ENCODE results near the gene EMX1.

Gene EMX1

DNA sequence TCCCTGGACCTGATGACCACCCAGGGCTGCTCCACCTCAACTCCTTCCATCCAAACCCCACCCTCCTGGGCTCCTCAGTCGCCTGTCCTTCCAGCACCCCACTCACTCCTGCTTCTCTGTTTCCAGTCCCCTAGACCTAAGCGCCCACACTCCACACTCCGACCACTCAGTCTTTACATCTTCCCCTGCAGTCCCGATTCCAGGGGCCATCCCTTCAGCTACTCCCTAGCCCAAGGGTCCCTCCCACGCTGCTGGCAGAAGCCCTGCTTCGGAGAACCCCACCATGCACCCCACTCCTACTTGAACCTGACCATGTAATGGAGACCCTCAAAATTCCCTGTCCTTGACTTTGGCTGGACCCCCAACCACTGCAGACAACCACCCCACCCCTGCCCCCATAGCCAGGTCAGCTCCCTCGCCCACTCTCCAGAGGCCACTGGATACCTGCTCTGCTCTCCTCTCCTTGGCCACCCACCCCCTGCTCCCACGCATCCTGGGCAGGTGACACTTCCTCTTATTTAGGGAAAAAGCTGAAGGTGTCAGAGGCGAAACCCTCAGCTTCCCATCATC, 28.2 kb downstream of the EMX1 start:
- no peak for DNase-seq

DNA sequence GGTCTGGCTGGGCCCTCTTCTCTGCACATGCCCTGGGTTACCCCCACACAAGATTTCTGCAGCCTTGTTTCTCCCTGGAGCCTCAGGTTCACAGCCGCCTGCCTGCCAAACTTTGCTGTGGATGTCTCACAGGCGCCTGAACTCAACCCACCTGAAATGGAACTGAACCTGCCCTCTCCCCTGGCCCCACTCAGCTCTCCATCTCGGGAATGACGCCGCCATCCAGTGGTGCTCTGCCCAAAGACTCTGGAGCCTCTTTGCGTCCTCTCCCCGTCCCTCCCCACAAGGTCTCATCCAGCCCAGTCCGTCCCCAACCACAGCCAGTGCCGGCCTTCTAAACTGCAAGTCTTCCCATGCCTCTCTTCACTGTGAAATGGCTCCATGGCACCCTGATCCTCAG, 29.1 kb downstream of the EMX1 start:
- no peak for DNase-seq

DNA sequence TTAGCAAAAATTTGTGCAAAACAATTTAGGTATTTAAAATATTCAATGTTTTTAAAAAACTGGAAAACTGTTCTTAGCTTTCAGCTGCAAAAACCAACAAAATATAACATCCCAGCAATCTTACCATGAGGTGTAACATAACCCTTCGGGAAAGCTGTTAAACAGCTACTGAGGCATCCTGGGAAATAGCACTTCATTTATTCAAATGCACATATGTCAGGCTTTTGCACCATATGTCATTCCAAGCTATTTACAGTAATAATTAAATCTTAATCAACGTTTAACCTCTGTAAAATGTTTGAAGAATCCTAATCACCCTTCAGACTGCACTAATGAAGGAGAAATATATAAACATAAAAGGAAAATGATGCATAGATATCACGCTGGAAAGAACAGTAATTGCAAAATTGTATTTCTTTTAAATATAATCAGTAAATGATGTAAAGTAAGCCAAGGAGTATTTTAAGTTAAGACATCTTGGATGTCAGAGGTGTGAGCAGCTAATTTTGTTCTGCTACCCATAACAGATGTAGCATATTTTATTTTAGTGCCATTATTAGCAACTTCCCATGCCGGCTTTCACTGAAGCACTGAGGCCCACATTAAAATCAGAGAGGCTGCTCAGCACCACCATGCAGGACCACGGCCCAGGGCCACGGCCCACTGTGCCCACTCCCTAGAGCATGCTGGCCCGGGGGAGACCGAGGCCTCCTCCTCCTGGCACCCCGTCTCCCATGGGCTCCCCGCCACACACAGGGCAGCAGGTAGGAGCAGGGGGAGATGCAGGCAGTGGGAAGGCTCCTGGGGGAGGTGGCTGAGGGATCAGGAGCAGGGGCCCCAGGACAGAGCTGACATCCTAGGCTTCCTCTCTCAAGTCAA, 30.9 kb downstream of the EMX1 start:
- DNase-seq, result no peak

DNA sequence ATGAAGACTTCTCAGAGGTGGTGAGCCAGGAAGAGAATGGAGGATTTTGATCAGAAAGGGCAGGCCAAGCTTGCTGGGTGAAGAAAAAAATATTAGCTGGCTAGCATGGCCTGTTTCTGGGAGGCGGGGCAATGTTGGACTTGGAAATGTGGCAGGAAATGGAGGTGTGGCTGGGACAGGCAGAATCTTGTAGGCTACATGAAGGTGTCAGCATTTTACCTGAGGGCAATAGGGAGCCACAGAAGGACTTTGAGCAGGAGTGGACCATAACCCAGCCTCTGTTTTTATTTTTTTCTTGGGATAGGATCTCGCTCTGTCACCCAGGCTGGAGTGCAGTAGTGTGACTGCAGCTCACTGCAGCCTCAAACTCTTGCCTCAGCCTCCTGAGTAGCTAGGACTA, 31.7 kb downstream of the EMX1 start:
- DNase-seq, result no peak

DNA sequence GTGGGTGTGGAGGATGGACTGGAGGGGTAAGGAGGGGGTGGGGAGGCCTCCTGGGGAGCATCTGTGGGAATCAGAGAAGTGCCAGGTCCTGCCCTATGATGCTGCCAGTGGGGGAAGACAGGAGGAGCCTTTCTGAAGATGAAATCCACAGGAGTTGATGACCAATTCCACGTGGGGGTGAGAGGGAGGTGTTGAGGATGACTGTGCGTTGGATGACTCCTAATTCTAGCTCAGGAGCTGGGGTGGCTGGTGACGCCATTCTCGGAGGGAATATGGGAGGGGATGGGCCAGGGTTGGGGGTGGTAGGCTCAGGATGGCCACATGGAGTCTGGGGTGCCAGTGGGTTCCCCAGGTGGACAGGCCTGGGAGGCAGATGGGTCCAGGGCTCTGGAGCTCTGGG, 32.3 kb downstream of the EMX1 start:
- DNase-seq, result no peak

DNA sequence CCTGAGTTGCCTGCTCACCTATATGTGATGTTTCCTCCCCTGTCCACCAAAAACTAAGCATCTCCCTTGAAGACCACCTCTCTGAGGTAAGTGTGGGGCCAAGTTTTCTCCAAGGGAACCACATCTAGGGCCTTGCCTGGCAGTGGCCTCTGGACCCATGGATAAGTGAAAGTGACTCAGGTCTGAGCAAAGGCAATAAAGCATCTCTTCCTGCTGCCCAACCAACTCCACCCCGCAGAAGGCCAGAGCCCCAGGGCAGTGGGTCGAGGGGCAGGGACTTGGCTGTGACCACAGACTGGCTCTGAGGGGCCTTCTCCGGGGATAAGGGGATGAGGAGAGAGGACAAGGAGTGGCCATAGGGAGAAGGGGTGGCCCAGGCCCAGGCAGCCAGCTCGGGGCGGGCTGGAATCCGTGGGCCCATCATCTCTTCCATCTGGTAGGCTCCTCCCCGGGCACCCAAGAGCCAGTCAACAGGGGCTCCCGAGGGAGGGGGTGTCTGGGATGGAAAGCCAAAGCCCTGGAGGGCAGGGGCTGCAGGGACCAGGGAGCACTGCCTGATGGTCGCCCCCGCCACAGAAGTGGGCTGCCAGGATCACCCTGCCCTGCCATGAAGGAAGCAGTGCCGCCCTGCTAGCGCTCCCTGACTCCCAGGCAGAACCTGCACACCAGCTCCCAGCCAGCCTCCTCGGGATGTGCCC, 33.4 kb downstream of the EMX1 start:
- no peak for DNase-seq

DNA sequence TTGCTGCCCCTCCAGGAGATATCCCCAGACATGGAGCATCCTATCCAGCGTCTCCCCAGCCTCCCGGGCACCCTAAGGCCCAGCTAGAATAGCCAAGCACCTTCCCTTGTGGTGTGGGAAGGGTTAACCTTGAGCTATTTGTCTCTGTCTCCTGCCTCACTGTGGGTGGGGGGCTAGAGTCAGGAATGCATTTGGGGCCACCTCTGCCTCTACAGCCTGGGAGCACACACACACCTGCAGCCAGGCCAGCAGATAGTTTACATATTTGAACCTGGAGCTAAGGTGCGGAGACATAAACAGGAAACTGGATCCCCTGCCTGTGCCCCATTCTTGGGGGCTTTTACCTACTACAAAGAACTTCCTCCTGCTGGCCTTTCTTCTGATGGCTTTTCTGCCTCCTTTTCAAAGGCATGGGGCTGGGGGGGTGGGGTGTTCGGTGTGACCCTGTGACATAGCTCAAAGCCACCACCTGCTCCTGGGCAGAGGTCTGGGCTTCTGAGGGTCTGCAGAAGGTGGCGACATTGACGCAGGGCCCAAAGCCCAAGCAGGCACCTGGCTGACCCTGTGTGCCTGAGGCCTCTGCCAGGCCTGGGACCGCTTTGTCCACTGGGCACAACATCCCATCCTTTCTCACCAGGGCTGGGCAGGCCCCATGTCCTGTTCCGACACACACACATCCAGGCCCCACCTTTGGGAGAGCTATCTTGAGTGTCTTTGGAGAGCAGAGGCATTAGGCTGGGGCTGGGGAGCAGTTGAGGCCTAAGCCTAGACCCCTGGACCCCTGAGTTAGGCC, 34.2 kb downstream of the EMX1 start:
- DNase-seq, result no peak

DNA sequence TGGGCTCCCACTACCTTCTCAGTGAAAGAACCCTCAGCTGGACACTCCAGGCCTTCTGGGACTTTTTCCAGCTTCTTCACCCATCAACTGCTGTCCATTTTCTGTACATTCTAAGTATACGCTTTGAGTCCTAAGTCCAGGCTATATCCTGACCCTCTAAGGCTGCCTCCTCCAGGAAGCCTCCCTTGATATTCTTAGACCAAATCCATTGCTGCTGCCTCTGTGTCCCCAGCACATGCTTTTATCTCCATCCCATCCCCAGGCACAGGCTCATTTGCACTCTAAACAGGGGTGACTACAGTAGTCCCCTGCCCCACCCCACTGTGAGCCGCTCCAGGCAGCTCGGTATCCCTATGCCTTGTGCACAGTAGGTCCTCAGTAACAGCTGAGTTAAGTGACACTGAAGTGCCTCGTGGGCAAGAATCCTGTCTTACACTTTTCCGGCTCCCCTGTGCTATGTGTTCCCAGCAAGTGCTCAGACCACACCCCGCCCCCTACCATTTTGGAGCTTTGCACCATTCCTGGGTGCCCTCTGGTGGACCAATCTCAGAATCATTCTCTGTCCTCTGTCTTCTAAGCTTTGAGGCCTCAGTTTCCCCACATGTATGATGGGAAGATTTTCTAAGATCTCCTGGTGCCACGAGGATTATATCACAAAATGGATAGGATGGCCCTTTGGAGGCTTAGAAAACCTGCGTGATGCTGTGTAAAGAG, 34.9 kb downstream of the EMX1 start:
- DNase-seq, result no peak

DNA sequence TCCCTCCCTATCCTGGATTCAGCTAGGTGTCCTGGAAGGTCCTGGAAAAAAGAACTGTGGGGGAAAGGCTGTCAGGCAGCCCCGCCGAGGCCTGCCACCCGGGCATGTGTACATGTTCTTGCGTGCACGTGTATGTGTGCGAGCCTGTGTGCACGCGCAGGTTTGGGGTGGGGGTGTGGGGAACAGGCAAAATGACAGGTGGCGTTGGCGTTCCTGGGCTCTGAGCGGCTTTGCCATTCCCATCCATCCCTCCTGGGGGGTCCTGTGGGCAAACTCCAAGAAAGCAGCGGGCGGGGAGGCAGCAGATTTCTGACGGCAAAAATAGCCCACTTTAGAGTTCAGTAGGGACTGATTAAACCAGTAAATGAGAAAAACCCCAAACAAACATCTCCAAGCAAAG, 35.6 kb downstream of the EMX1 start:
- DNase-seq, result no peak

DNA sequence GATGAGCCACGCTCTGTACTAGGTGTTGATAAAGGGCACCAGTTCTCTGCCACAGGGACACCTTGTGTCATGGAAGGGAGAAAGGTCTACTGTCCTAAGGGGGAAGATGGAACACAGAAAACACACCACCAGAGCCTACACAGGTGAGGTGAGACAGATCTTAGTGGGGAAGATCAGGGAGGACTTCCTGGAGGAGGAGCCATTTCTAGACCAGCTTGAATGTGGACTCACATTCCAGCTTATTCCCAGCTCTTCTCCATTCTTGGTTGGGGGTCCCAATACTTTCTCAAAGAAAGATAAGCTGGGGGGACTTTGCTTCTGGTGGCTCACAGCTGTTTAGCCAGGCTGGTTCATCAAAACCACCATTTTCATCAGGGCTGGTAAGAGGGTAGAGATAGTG, 36.2 kb downstream of the EMX1 start:
- no peak for DNase-seq

DNA sequence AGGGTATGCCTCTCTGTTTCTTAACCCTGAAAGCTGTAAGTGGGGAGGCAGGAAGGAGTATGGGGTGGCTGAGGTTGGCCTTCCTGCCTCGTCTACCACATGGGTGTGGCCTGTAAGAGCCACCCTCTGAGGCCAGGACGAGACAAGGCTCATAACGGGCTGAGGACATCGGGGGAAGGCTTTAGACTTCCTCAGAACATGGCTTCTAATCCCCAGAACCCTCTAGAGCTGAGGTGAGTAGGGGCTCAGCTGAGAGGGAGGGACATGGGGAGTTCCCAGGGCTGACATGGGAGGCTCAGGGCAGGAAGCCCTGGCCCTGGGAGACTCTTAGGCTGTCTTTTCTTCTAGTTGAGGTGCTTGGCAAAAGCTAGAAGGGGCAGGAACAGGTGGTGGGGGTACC, 36.7 kb downstream of the EMX1 start:
- DNase-seq, result no peak

DNA sequence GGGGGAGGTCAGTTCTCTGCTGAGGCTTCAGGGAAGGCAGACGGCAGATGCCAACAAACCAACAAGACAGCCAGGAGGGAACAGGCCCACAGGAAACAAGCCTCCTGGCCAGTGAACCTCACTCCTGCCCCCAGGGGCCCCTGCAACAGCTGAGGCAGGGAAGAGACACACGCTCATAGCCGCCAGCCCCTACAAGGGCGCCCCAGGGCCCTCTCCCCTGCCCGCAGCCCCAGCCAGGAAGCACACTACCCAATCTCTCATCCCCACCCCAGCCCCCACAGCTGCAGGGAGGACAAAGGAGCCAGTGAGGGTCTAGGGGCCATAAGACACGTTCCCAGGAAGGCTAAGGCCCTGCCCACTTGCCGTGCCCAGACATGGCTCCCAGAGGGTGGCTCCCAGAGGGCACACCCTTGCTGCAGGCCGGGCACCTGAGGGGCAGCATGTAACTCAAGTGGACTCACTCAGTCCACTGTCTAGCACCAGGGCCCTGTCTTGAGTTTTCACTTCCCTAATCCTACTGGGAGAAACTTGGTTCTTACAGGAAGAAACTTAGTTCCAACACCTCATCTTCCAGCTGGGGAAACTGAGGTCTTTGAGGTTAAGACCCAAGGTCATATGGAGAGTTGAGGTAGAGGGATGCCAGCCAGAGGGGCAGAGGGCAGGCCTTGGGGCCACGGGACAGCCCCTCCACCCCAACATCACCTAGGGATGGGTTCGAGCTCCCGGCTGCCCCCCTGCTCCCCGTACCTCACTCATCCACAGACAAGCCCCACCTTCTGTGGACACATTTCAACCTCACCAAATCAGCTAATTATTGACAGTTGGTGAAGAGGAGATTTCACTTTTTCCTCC, 37.3 kb downstream of the EMX1 start:
- no peak for DNase-seq

DNA sequence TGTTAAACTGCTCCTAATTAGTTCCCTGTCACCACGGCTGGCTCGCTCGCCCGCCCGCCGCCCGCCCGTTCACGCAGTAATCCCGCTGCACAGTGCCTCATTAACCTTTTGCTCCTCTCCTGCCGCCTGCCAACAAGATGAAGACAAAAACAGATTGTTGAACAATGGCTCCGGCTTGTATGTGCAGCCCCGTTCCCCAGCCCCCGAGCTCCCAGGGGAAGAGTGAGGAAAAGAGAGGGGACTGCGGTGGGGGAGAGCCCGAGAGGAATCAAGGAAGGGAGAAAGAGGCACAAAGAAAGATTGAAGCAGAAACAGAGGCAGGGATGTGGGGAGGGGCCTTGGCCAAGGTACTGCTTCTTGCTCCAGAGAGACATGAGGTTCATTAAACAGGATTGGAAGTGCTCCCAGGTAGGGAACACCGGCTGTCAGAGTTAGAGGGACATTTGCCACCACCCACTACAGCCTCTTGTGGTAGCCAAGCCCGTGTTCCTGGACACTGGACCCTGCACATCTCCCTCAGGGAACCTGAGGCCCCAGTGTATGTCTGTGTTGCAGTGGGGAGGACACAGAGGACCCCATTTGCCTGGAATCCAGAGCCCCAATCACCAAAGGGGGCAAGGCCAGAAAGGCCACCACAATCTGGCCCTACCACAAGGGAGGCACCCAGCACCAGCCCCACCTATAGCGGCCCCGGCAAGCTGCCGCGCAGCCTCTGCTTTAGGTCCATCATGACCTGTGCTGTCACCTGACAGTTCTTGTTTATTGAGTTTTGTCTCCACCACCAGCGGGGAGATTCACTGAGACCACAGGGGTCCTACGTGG, 38.1 kb downstream of the EMX1 start:
- no peak for DNase-seq

DNA sequence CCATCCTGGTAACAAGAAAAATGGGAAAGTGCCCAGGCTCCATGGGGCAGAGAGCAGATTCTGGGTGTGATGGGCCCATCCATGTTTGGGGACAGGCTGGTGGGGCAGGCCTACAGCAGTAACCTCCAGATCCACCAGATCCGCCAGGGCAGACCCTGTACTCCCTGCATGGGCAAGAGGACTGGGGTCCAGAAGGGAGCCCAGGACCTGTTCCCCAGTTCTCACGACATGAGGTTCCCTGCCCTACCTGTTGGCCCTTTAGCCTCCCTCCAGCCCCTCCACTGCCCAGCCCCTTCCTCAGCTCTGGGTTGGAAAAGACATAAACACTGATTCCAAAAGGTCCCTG, 38.7 kb downstream of the EMX1 start:
- DNase-seq, result no peak

DNA sequence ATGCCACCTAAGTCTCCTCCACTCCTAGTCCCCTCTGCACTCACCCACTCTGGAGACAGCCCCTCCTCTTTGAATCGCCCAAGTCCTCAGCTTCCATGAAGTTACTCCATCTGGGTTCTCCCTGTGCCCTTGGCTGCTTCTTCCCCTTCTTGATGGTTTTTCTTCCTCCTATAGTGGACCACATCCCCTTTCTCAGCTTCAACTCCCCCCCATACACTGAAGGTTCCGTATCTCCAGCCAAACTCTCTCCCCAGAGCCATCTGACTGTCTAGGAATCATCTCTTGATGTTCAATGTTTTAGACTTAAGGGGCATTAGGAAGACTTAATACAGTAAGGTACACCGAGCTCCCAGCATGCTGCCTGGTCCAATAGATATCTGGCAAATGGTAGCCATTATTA, 39.6 kb downstream of the EMX1 start:
- DNase-seq, result no peak

DNA sequence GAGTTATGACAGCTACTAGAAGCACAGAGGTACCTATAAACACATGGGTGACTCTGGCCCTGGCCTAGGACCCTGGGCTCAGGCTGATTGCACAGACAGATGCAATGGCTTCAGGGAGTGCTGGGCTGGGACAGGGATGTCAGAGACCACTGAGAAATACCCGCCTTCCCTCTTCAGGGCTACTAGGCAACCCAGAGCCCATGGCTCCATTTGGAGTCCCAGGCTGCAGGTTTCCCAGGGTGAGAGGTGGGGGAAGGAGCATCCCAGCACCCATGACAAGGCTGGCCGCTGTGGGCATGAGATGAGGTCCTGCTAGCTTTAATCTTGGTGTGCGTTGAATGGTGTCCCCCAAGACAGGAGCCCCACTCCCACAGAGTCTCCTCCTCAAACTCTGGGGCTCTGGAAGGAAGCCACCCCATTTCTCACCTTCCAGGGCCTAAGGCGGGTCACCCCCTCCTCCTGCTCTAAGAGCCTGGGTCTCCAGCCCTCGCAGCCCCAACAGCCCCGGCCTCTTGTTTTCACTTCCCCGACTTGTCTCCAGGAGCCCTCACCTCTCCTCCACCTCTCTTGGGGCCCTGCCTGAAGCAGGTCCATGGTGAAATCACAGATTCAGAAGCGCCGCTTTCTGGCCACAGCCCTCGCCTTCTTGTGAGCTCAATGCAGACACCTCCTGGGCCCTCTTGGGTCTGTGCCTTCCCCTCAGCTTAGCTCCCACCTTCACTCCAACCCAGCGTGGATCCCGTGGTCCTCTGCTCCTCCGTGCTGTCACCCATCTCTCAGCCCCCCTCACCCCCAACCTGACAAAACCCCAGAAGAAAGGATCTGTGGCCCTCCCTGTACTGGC, 41.4 kb downstream of the EMX1 start:
- no peak for DNase-seq

DNA sequence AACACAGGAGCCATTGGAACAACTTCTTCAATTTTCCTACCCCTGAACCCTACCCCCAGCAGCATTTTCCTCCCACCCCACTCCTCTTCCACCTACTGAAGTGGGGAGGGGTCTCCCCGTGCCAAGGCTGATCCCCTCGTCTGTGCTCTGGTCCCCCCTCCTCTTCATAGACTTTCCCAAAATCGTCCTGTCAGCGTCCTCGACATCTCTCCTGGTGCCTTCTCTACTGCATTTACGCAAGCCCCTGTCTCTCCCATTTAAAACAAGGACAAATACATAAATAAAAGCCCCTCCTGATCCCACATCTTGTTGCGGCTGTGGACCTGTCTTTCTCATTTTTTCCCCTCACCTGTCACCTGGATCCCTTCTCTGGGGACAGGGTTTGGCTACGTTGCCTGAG, 42.2 kb downstream of the EMX1 start:
- DNase-seq, result no peak

DNA sequence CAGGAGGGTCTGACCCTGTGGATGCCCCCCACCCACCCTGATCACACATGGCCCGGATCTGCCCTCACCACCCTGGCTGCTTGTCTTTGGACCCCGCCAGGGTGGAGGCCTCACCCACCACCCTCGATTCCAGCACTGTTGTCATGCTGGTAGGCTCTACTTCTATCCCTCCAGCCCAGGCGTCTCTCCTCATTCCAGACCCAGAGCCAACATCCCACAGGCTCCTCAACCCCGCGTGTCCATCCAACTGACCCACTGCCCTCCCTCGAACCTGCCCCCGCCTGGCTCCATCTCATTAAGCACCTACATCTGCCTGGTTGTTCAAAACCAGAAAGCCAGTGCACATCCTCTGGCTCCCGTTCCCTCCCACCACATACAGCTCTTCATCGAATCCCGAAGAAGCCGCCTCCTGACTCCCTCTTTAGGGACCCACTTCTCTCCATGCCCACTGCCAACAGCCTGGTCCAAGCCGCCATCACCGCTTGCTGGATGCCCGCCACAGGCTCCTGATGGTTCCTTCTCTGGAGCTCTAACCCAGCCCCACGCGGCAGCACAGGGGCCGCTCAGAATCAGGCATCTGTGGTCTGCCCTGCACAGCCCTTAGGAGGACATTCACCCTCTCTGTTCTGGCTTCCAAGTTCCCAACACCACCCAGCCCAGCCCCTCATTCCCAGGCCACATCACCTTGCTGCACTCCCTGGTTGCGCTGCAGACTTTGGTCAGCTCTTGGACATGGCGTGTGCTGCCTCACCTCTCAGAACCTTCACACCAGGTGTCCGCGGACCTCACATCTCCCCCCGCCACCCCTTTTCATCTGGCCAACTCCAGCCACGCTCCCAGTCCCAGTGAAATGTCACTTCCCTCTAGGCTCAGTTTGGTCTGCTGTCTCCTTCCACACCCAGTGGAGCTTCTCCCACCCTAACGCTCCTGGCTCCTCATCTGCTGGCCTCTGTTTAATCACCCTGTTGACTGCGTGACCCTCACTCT, 43.0 kb downstream of the EMX1 start:
- DNase-seq, result no peak

Data from EL (cell line).